Uterus (tissue), 2 donors: ENCODE results near the gene MYCN.

Experiments
- POLR2A ChIP-seq, 2 donors: fragments of 450-650 bp; IDR thresholded peaks; one replicate each; pipeline ENCODE4 v1.6.1; 2016; ENCODE audit warnings: antibody characterized with exemption in 2 of 2, mild to moderate bottlenecking in 1 of 2, moderate library complexity in 1 of 2
- TF ChIP-seq, protein P1 (sequence below), 4 experiments: fragments of 200-600 bp in 2 of 4; fragments of 450-650 bp in 2 of 4; sonication (generic) in 2 of 4; IDR thresholded peaks; one replicate each; pipeline ENCODE4 v1.5.1; 2016 to 2019; ENCODE audit warnings: antibody characterized with exemption in 4 of 4, mild to moderate bottlenecking in 2 of 4, moderate library complexity in 1 of 4

- TF ChIP-seq, protein P1, sequence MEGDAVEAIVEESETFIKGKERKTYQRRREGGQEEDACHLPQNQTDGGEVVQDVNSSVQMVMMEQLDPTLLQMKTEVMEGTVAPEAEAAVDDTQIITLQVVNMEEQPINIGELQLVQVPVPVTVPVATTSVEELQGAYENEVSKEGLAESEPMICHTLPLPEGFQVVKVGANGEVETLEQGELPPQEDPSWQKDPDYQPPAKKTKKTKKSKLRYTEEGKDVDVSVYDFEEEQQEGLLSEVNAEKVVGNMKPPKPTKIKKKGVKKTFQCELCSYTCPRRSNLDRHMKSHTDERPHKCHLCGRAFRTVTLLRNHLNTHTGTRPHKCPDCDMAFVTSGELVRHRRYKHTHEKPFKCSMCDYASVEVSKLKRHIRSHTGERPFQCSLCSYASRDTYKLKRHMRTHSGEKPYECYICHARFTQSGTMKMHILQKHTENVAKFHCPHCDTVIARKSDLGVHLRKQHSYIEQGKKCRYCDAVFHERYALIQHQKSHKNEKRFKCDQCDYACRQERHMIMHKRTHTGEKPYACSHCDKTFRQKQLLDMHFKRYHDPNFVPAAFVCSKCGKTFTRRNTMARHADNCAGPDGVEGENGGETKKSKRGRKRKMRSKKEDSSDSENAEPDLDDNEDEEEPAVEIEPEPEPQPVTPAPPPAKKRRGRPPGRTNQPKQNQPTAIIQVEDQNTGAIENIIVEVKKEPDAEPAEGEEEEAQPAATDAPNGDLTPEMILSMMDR (IDR thresholded peaks at IDR 0.05) = no peak
- TF ChIP-seq POLR2A (IDR thresholded peaks at IDR 0.05) = no peak
Measured at GRCh38 chr2:15931319-15931890, 8.9 kb upstream of the MYCN start.
